ENCODE results near the gene SPATA45.

SPATA45 gene

DNA sequence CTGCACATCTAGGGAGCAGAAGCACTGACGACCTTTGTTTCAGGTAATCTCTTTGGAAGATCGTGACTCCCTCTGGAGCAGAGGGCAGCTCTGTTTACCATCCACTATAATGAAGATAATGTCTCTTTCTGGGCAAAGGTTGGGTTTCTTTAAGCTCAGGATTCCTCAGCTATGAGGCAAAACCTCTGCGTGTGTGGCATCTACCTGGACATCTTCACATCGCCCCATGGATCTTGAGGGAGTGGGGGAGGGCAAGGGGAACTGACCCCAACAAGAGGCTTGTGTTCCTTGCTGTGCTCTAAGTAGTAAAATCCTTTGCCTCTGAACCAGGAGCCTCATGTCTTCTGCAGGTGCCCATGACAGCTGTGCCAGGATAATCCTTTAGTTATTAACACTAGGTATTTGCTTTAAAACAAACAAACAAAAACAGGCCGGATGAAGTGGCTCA, 19.6 kb downstream of the SPATA45 start:
- no peak for DNase-seq

DNA sequence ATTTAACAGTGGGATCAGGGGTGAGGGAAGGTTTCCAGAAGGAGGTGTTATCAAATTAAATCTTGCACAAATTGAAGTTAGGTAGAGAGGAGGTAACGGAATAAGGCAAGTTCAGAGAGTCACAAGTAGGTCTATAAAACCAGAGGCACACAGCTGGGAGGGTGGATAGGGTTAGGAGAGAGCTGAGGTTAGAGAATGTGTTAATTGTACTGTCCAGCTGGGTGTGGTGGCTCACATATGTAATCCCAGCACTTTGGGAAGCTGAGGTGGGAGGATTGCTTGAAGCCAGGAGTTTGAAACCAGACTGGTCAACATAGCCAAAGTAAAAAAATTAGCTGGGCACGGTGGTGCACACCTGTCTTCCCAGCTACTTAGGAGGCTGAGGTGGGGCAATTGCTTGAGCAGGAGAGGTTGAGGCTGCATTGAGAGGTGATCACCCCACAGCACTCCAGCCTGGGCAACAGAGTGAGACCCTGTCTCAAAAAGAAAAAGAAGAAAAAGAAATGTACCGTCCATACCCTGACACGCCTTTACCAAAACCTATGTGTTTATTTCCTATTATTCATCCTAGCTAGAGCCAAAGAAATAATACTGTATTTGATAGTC, 20.2 kb downstream of the SPATA45 start:
- DNase-seq: no peak

DNA sequence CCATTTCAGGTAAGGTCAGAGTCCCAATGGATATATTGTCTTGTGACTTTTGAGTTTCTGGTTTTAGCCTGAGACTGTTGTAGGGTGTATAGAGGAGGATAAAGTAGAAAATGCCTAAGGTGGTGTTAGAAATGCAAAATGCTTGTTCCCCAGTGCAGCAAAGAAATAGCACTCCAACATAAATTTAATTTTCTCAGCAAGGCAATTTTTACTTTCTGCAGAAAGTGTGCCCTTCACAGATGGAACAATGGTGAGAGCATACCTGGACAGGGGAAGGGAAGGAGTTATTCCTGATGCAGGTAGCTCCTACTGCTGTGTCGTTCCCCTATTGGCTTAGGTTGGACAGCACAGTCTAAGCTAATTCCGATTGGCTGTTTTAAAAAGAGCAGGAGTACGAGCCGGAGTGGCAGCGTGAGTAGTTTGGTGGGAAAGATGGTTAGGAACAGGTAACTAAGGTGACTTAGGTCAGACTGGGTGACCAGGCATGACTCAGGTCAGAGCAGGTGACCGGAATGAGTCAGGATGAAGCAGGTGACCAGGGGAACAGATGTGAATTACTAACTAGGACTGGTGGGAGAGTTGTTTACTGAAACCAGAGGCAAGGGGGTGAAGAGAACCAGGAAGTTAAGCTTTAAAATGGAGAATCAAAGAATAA, 21.5 kb downstream of the SPATA45 start:
- no peak for DNase-seq

DNA sequence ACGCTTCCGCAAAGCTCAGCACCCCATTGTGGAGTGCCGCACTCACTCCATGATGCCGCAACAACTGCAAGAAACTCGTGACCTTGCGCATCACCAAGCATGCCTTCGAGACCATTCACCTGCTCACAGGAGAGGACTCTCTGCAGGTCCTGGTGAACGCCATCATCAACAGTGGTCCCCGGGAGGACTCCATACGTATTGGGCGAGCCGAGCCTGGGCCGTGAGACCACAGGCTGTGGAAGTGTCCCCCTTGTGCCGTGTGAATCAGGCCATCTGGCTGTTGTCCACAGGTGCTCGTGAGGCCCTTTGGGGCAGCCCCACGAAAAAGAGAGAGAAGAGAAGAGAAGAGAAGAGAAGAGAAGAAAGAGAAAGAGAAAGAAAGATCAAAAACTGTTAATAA, 23.2 kb downstream of the SPATA45 start:
- no peak for DNase-seq

DNA sequence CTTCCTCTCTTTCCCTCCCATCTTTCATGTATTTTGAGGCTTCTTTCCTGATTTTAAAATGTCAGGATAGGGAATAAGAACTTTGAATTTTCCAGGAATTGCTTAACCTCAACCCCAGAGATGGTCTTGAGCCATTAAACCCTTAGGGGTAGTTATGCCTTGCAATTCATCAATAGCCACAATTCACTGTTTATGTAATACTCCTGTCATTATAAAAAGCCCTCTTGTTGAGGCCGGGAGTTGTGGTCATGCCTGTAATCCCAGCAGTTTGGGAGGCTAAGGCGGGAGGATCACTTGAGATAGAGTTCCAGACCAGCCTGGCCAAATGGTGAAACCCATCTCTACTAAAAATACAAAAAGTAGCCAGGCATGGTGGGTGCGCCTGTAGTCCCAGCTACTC, 24.5 kb downstream of the SPATA45 start:
- no peak for DNase-seq

DNA sequence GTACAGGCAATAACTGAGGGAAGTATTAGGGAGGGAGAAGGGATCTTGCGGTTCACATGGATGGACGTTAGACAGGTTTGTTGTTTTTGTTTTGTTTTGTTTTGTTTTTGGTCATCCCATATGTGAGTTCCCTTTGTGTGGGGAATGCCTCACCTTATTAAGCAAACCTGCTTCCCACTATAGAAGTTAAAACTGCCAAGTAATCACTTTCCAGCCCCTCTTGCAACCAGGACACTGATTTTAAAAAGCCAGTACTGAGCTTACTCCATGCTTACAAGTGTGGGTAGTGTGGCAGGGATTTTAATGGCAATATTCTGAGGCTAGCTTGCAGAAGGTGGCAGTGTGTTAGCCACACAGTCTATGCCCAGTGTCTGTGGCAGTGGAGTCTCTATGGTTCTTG, 26.5 kb downstream of the SPATA45 start:
- no peak for DNase-seq

DNA sequence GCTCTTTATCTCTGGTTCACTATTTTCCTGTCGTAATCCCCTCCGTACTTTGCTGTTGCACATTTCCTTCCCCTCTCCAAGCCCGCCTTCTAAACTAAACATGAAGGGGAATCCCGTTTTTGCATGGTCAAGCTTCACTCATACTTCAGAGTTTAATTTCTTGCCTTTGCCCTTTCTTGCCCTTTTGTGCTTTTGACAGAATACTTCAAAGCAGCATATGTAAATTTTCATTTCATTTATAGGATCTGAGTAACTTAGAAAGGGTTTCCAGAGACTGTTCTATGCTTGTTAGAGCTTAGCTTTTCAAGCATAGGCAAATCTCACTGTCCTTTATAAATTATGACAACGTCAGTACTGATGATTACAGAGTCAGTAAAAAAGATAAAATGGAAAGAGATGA, 27.7 kb downstream of the SPATA45 start:
- no peak for DNase-seq

DNA sequence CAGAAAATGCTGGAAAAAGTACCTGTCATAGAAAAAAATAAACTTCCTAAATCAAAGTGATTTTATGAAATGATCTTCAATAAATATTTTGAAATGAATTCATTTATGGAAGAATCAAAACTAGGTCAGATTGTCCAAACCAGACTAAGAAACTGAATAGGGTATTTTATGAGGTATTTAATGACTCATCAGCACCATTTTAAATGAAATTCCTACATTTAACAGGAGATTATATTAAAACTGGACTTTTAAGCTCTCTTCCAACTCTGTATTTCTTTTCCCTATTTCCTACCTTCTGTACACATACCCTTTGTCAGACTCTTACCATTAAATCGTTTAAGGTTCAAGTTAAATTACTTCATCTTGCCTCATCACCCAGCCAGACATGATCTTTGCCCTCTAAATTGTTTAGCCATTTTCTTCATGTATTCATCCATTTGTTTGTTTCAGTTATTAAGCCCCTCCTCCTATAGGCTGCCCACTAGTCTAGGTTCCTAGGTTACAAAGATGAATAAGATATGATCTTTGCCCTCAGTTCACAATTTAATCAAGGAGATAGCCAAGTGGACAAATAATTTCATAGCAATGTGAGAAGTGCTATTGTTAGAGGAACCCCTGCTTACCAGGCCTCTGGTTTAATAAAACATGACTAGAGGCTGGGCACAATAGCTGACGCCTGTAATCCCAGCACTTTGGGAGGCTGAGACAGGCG, 30.7 kb downstream of the SPATA45 start:
- no peak for DNase-seq

DNA sequence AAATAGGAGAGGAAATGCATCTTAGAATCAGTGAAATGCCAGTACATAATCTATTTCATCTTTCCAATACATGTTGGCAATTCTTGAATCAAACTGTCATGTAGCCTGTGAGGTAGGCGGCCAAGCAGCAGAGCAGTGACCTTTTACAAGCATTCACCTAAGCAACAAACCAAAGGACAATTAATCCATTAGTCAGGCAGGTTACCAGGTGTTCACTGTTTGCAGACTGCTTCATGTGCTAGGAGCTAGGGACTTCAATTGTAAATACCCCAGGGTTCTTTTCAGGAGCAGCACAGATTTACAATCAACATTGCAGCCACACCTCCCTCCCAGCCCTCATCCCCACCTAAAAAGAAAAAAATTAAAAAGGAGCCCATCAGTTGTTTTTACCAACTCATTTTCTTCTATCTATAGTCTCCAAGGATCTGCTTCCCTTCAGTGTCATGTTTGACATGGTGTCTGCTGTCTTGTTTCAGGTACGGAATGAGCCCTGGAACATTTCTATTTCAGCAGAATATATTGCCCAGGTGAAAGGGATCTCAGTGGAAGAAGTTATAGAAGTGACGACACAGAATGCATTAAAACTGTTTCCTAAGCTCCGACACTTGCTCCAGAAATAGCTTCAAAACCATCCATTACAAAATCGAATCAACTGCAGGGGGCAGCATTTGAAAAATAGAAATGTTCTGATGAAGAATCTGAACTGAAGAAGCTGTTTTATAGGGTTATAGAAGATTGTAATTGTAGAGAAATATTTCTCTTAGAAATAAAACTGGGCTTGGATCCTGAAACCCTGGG, 32.7 kb downstream of the SPATA45 start:
- peak; percentile 10 for DNase-seq

DNA sequence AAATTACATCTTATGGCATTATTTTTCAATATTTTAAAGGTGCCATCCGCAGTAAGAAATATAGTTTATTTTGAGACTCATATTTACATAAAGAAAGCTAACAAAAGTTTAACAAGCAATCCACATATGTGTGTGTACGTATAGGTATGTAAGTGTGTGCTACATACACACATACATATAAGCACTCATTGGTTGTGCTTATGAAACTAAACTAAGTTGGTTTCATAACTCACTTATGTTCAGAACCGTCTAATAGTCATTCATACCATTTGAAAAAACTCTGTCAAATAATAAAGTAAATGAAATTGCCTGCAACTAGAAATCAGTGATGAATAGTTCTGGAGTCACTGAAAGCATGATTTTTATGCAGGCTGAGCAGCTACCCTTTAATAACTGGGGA, 41.7 kb downstream of the SPATA45 start:
- no peak for DNase-seq

DNA sequence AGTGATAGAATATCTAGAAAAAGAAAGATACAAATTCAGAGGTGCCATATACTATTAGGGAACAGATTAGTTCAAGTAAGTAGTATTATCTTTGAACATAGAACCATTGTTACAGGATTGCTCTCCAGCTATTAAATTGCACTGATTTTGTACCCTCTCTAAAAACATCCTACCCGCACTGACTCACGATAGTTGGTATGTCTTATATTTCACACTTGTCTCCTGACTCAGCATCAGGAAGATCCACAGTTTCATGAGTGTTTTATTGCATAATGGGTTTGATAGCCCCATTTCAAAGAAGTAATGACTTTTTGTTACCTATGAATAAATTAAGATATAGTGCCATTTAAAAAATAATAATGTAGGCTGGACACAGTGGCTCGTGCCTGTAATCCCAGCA, 49.8 kb downstream of the SPATA45 start:
- no peak for DNase-seq

DNA sequence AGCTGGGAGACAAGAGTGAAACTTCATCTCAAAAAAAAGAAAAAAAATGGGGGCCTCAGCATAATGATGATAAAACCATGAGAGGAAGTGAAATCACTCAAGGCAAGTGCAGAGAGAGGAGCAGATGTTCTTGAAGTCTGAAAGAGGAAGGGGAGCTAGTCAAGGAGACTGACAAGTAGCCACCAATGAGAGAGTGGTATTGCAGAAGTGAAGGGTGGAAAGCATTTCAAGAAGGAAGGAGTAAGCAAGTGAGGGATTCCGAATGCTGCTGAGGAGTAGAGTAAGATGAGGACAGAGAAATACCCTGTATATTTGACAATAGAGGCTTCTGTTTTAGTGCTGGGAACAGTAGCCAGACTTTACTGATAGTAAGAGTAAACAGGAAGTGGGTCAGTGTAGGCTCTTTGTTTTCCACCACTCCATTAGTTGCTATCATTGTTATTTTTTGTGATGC, 52.9 kb downstream of the SPATA45 start:
- no peak for DNase-seq

DNA sequence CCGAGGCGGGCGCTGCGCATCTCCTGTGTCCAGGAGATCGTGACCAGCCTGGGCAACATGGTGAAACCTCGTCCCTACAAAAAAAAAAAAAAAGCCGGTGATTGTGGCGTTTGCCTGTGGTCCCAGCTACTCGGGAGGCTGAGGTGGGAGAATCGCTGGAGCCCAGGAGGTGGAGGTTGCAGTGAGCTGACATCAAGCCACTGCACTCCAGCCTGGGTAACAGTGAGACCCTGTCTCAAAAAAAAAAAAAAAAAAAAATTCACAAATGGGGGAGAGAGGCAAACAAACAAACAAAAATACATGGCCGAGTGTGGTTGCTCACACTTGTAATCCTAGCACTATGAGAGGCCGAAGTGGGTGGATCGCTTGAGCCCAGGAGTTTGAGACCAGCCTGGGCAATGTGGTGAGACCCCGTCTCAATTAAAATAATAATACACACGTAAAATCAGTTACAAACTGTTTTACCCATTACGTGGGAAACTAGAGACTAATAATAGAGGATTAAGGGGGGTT, 55.0 kb downstream of the SPATA45 start:
- DNase-seq: no peak

DNA sequence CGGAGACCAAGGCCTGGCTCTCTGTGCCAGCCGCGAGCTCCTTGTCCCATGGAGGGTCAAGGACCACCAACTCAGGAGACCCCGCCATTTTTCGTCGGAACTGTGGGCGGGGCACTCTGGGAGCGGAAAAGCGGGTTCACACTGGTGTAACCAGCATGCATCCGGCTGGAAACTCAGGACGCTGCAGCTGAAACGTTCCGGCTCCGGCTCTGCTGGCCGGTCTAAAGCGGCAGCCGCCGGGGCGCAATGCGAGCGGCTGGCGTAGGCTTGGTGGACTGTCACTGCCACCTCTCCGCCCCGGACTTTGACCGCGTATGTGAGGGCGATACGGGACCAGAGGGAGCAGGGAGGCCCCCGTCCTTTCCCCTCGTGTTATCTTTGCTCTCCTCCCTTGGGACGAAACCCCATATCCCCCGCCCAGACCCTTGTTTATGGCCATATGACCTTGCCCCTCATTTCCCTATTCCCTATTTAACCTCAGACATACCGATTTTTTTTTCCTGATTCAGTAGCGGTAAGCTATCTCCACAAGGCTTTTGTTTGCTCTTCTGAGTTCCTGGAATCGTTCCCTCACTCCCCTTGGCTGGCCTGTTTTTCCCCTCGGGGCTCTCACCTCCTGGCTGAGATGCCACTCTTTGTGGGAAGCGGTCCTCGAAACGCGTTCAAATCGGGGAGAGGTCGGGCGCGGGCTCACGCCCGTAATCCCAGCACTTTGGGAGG, 55.6 kb downstream of the SPATA45 start, which contains the start of the genes NSL1 and TATDN3:
Gene NSL1, minus strand, starts transcription at position 102 of the 720 bp plus-strand sequence. Its CDS starts 14 bp downstream, at position 88.
Gene TATDN3, plus strand, starts transcription at position 219 of the 720 bp plus-strand sequence. Its CDS starts 28 bp downstream, at position 247.
- DNase-seq: peak; percentile 89

DNA sequence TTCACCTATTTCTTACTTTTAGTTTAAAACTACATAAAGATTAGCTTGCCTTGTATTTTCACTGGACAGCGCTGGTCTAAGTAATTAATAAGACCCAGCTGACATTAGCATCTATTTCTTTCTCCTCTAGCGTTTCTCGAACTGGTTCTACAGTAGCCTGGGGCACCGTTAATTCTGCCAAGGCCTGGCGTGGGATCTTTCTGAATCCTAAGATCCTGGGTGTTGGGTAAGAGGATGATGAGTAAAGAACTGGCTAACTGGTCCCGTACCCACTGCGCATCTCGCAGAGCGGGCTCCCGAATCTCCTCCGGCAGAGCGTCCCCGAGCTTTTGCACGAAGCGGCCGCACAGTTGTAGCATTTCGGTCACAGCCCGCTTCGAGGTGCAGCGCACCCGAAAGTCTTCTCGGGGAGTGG, 56.2 kb downstream of the SPATA45 start:
- DNase-seq: peak; percentile 83

DNA sequence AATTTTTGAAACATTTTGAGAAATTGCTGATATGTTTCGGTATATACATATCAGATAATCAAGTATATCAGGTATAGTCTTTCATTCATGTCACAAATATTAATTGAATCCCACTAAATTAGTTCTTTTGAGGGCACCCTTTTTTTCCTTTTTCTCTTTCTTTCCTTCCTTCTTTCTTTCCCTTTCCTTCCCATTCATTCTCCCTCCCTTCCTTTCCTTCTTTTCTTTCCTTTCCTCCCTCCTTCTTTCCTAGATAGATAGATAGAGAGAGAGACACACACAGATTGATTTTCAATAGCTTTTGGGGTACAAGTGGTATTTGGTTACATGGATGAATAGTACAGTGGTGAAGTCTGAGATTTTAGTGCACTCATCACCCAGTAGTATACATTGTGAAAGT, 61.6 kb downstream of the SPATA45 start:
- no peak for DNase-seq

DNA sequence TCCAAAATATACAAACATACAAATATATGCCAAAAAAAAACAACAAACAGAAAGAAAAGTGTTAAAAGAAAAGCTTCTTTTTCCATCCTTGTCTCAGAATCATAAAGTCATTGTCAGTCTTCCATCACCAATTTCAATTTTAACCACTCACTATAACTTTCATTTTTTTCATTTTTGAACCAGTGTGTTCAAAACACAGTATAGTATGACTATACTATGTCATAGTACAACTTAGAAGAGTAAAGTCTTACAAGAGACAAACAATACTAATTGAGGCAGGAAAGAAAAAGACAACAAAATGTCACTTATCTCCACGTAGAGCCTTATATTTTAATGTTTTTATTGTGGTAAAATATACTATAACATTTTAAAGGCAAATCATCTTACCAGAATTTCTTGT, 63.5 kb downstream of the SPATA45 start:
- DNase-seq: no peak

DNA sequence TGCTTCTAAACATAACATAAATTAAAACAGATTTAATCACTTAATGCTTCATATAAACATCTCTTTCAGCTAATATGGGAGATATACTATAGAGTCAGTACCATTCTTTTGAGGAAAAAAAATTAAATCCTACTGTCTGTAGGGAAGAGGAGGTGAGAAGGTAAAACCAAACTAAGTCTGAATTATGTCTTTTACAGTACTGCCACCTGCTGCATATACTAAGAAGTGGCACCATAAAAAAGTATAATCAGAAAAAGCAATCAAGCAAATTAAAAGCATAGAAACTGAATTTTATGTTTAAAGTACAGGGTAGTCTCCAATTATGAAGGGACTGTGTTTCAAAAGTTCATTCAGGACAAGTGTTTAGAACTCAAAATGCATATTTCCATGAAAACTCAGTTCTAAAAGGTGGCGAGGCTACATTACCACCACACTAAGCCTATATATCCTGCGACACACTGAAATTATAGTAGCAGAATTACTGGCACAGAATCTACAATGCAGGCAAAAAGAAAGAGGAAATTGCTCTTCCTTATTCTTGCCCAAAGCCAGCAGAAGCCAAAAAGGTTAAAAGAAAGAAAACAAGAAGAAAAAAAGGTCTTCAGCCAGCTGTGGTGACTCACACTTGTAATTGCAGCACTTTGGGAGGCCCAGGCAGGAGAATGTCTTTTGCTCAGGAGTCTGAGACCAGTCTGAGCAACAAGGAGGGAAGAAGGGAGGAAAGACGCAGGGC, 64.9 kb downstream of the SPATA45 start:
- peak; percentile 72 for DNase-seq

DNA sequence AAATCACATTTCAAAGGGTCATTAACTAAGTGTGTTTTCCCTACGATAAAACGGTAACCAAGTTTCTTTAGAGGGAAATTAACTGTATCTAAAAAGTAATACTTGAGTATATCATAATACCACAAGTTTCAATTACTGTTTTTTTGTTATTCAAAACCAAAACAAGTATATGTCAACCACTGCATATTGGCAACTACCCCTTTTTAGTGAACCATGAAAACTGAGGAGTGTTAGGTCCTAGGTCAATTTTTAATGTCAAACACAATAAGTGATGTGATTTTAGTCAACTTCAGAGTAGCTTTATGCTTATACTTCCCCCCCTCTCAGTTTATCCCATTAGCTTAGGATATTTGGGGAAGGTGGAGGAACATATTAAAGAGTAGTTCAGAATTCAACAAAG, 66.2 kb downstream of the SPATA45 start:
- no peak for DNase-seq

DNA sequence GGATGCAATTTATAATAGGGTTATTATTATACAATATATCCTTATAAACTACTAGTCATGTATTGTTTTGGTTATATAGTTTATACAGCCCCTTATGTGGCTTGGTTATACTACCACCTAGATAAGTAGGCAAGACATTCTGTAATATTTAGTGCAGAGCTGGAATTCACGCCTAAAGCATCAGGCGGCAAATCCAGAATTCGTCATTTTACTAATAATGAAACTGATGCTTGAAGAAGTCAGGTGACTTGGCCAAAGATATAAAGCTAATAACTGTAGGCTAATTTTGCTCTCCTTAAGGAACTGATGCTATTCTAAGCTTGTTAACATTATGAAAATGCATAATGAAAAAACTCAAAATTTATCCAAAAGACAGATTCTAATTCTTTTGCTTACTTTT, 66.7 kb downstream of the SPATA45 start:
- DNase-seq: no peak
